GM21619 (cell line): ENCODE measurements around the gene AMOT.

ENCODE experiments used
- ATAC-seq: cut with Tn5 transposase; IDR thresholded peaks from one replicate; pipeline ENCODE4 v1.9.1; 2021; ENCODE audit not compliant: unreplicated experiment

Gene AMOT

DNA sequence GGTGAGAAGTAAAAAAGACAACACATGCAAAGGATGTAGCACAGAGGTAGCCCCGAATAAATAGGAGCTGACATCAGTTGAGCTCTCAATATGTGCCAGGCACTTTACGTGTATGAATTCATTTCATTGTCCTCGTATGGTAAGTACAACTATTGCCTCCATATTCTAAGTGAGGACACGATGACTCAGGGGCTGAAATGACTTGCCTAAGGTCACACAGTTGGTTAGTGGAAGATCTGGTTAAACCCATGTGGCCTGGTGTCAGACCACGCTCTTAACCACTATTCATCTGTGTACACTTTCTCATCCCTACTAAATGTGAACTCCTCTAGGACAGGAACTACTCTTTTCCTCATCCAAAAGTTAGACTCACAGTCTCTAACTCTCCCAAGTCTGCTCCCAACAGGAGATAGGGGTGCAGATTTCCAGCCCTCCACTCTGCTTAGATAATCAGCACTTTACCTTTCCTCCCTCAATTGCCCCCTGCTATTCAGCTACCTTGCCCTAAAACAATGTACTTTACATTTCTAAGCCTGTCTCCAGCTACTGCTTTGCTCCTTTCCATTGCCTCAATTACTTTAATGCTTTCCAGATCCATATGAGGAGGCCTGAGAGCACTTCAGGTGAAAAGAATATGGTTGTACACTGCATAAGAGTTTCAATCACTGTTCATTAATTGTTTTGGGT is 102.1 kb downstream of the AMOT start:
- ATAC-seq, result peak; percentile 76

DNA sequence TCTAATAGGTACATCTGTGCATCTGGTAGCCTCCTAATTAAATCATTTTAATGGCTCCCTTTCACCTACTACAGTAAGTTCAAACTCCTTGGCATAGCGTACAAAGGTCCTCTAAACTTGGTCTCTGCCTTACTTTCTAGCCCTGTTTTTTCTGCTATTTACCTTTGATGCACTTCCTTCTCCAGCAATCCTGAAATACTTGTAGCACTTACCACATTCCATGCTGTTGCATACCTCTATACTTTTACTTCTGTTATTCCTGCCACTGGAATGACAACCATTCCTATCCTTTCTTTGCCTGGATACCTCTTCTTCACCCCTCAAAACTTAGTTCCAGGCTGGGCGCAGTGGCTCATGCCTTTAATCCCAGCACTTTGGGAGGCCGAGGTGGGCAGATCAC is 104.3 kb downstream of the AMOT start:
- no peak for ATAC-seq

DNA sequence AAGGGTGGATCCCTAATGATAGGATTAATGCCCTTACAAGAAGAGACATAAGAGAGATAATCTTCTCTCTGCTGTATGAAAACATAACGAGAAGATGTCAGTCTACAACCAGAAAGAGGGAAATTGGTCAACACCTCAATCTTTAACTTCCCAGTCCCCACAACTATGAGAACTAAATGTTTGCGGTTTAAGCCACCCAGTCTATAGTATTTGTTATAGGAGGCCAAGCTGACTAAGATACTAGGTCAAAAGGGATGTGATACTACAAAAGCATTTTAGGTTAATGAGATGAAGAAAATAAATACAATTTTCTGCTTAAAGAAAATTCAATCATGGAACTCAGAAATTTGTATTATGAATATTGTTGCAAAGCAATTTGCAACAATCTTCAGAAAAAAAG is 105.5 kb downstream of the AMOT start:
- ATAC-seq, result no peak

DNA sequence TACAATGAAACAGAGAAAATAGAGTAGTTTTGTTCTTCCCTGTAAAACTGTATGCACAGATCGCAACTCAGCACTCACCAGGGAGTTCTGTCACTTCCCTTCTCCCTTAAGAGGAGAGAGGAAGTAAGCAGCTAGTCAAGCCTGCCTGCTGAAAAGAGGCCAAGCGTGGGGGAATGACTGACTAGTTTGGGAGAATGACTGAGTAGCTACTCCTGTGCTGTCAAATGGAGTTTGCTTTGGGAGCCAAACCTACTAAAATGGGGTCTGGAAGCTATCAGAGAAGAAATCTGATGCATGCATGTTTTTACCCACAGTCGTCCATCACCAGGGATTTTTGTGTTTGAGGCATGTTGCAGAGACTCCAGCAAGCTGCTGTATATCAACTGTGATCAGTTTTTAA is 106.3 kb downstream of the AMOT start:
- ATAC-seq, result no peak

DNA sequence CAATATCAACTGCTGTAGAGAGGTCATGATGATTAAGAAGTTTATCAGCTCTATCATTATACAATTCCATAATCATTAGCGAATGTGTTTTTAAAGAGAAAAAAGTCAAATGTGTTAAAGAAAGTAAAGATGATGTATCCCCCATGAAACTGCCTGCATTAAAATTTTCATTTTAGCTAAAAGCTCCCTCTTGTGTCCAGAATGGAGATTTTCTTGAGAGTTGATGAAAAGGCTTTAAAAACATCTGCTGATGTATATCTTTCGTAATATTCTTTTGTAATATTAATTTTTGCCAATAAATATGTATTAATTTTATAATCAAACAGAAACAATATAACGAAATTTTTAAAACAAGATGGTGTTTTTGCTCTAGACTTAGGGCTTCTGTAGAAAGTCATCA is 108.8 kb downstream of the AMOT start:
- ATAC-seq, result no peak
